Stimulated activated CD8-positive, alpha-beta memory T cell treated with anti-CD3 and anti-CD28 coated beads, Interleukin-4, amount 100 ng/mL, for 4 hours (primary cell): ENCODE results near the gene GALC.
"Not testable (repeated sequence)": the region's sequence is repeated elsewhere in the genome, so short reads cannot be mapped to it uniquely, and the experiment has no call there.

ENCODE experiments used
- DNase-seq, 2 donors: peaks; one replicate each; pipeline ENCODE4 v3.0.0-alpha.2; 2020; ENCODE audit warnings: low read depth in 2 of 2, low spot score in 1 of 2

GALC gene

DNA sequence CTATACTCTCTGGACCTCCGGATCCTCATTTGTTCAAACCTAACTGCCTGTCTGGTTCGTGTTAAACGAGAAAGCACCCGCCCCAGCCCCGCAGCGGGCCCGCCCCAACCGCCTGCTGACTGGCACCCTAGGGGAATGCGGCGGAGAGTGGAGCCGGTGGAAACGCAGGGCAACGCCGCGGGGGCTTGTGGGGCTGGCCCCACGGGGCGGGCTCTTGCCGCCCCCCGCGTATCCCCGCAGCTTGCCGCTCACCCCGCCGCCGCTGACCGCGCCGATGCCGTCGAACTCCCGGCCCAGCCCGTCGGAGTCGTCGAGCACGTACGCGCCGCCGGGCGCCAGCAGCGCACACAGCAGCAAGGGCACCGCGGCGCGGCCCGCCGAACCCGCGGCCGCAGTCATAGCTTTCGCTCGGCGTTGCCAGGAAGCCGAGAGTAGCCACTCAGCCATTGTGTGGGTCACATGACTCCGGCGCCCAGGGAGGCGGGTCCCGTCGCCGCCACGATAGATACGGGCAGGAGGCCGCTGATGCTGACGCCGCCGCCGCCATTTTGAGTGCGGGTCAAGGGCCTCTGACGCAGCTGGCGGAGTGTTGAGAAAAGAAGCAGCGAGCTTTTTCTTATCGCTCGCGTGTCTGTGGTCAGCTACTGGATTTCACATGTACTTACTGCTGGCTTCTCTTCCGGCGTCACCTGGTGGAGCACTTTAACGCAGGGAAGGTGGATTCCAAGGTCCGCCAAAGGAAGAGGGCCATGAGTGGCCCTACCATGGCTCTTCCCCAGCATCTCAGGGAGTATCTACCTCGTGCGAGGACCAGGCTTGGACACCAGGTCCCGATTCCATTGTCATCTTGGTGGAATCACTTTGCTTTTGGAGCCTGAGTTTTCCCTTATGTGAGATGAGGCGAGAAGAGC is at the start of gene GALC:
TSS of gene GALC (minus strand) at position 465 of the 911 bp plus-strand sequence. CDS start at position 447, 18 bp downstream.
- DNase-seq = peak; percentile 87 to 92

DNA sequence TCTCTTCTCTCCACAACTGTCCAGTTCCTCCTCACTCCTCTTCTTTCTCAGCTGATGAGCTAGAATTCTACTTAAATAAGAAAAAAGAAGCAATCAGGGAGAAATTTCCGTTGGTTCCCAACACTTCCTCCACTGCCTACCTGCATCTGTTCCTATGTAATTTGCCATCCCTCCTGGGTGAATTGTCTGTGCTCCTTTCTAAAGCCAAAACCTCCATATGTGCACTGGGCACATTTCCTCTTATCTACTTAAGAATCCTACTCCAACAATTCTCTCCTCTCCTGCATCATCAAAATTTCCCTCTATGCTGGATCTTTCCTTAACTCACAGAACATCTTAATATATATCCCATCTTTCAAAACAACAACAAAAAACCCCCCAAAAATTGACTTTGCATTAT is 47.2 kb upstream of the GALC start:
- no peak for DNase-seq

DNA sequence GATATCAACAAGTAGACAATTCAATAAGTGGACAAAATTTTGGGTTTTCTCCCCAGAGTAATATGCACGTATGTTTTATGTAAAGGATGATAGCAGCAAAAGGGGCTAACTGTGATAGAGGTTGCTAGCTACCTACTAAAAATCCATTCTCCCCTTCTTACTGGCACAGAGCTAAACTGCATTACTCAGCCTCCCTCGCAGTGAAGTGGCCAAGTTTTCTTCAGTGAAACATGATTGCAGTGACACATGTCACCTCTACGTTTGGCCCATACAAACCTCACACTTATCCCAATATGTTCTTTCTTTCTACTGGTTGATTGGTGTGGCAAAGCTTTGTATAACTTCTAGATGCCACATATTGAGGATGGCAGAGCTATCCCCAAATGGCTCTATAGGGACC is 46.2 kb upstream of the GALC start:
- no peak for DNase-seq

DNA sequence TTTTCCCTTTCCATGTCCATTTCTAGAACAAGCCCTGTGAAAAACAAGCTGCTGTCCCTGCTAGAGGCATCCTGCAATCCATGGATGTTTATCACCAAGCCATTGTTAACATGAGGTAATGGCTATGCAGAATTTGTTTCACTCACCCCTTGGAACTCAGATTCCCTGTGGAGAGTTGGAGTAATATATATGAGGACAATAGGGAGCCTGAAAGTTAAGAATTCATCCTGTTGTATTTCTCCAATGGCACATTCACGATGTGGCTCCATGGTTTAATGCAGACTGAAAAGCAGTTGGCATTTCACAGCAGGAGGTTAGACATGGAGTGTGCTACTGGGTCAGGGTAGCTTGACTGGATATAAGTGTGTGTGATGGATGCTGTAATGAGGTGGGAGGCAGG is 44.3 kb upstream of the GALC start:
- DNase-seq = no peak

DNA sequence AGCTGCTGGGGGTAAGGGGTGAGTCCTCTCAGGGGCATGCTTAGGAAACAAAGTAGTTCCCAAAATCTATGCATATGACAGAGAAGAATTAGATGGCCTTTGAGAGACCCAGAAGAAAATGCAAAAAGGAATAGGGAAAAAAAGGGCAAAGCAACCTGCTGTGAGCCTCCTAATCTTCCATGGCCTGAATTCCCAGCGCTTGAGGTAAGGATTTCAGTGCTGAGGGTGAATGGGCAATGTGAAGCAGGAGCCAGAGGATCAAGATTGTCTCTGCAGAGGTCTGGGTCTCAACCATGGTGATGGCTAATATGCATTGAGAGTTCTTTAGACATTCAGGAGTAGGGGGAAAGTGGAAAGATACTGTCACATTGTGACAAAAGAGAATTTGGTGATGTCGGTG is 43.4 kb upstream of the GALC start:
- no peak for DNase-seq

DNA sequence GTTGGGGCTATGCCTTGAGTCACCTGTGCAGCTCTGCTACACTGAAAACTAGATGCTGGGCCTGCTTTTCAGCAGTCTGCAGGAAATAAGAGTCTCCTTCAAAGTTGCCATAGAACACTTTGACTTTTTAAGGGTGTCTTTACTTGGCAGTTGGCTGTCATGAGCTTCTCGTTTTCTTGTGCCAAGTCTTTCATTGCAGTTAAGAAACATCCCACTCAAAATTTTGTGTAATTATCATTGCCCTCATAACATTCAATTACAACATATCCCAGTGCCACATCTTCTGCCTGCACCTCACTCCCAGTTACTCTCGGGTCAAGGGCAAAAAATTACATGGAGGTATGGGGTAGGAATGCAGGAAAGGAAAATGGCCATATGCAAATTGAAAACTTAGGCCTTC is 41.1 kb upstream of the GALC start:
- DNase-seq = no peak

DNA sequence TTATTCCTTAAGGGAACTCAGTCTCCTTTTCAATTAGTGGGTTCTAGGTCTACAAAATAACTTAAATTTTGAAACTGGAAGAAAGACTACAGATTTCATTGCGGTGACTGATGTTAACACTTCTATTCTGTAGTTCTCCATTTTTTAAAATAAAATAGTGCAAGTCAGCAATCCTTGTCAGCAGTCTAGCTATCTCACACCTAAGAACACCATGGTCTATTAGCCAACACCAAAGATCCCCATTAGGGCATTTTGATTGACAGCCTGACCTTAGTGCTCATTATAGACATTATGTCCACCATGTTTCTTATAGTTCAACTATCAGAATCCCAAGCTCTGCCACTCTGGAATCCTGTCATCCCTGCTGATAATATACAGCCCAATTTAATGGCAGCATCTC is 39.4 kb upstream of the GALC start:
- DNase-seq = no peak

DNA sequence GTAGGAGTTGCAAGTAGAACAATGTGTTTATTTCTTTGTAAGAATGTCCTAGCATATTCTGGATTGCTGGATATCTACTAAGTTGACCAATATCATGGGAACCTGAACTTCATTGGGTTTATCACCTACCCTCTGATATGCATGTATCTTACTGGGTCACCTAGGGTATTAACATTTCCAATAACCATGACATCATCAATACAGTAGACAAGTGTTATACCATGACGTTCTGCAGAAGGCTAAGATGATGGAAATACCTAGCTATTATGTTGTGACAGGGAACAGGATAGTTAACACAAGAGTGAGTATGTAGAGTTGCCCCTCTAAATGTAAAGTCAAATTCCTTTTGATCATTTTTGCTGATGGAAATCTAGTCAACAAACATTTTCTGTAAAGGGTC is 37.9 kb upstream of the GALC start:
- DNase-seq = no peak

DNA sequence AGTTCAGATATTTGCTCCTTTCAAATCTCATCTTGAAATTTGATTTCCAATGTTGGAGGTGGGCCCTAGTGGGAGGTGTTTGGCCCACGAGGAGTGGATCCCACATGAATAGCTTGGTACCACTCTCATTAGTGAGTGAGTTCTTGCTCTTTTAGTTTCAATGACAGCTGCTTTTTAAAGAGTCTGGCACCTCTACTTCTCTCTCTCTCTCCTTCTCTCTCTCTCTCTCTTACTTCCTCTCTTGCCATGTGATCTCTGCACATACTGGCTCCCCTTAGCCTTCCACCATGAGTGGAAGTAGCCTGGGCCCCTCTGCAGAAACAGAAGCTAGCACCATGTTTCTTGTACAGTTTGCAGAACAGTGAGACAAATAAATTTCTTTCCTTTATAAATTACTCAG is 37.1 kb upstream of the GALC start:
- DNase-seq = no peak

DNA sequence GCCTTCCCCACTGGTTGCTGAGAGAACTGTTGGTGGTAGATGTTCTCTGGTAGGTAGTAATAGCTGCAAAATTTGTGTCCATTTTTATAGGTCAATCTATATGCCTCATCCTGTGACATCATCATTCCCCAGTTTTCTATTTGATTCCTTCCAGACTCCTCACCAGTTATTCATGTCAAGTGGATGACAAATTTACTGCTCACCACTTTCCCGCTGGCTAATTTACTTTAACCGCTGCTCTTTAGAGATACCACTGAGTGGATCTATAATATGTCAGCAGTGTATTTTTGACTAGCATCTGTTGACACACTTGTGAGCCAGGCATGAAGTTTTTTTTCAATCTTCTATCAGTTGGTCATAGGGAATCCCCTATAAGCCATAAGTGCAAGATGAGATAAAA is 36.5 kb upstream of the GALC start:
- no peak for DNase-seq

DNA sequence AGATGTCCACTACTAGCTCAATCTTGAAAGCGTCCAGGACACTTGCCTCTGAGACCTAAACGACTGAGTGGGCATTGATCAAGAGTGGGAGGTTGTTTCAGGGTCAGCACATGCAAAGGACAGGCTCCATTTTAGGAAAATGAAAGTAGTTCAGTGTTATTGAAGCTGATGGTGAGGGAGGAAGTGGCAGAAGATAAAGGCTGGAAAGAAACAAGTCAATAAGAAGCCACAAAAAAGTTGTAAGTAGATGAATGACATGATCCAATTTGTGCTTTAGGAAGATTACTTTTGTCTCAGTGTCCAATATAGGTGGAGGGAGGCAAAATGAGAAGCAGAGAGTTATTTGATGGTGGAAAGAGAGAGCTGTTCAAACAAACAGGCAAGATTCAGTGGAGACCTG is 33.9 kb upstream of the GALC start:
- no peak for DNase-seq

DNA sequence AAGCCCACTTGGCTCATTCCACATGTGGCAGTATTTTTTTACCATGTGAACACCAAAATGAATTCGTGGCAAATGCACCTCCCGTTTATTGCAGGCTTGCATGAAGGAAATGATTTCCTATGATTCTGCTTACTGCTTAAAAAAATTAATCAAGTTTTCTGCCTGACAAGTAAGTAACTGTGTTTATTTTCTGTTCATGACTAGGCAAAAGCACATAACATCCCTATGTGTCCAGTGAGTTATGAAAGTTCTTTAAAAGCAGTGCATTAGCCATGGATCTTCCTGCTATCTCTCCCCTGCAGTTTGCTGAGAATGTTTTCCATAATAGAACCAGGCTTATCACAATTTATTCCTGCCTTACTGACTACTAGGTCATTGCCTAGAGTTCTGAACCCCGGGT is 32.3 kb upstream of the GALC start:
- no peak for DNase-seq

DNA sequence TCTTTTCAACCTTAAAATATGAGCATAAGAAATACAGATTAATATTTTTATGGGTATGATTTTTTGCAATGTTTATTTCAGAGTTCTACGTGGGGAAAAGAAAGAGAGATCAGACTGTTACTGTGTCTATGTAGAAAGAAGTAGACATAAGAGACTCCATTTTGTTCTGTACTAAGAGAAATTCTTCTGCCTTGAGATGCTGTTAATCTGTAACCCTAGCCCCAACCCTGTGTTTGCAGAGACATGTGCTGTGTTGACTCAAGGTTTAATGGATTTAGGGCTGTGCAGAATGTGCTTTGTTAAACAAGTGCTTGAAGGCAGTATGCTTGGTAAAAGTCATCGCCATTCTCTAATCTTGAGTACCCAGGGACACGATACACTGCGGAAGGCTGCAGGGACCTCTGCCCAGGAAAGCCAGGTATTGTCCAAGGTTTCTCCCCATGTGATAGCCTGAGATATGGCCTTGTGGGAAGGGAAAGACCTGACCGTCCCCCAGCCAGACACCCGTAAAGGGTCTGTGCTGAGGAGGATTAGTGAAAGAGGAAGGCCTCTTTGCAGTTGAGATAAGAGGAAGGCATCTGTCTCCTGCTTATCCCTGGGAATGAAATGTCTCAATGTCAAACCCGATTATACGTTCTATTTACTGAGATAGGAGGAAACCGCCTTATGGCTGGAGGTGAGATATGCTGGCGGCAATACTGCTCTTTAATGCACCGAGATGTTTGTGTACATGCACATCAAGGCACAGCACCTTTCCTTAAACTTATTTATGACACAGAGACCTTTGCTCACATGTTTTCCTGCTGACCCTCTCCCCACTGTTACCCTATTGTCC is 31.5 kb upstream of the GALC start:
- not testable (repeated sequence) for DNase-seq

DNA sequence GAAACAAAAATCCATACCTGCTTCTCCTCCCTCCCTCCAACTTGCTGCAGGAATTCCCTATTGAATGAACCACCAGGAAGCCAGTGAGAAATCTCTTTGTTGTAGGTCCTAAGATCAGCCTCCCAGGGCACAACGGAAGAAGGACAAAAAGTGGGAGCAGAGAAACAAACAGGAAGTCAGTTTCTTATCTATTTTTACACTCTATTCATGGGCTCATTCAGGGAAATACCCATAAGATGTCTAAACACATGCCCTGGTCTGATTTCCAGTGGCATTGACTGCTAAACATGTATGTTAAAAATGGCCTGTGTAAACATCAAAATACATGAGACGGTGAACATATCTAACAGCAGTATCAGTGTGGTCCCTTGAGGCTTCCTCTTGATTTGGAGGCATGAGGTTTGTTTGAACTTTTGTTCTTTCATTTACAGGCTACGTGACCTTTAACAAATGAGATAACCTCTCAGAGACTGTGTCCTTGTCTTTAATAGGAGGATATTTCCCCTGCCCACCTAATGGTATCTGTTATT is 30.7 kb upstream of the GALC start:
- no peak for DNase-seq

DNA sequence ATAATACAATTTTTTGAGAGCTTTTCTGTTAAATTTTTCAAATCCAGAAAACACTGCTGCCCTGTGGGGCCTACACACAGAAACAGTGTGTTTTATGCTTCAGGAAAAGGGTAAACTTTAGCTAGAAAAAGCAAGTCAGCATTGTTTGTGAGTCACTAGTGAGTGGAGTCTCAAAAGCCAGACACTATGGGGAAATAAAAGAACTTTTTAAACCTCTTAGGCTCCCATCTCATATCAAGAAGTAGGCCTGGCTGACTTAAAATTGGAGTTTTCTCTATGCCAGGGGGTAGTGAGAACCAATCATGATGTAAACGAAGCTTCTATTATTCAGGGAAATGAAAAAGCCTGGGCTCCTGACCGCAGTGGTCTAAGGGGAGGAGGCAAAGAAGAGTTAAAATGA is 24.6 kb upstream of the GALC start:
- DNase-seq = no peak

DNA sequence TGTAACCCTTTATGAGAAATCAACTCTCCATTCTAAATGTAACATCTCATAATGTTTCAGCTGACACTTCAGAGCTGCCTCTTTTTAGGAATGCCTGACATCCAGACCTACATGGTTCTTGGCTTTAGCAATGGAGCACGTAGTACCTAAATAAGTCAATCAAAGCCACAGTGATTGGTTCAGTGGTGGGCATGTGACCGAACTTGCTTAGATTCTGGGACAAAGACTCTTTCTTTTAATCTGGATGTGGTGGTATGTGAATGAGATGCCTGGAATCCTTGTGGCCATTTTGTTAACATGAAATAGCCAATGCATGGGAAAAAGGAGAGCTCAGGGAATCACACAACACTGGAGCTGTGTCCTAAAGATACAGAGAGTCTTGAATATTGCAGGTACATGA is 23.8 kb upstream of the GALC start:
- DNase-seq = no peak

DNA sequence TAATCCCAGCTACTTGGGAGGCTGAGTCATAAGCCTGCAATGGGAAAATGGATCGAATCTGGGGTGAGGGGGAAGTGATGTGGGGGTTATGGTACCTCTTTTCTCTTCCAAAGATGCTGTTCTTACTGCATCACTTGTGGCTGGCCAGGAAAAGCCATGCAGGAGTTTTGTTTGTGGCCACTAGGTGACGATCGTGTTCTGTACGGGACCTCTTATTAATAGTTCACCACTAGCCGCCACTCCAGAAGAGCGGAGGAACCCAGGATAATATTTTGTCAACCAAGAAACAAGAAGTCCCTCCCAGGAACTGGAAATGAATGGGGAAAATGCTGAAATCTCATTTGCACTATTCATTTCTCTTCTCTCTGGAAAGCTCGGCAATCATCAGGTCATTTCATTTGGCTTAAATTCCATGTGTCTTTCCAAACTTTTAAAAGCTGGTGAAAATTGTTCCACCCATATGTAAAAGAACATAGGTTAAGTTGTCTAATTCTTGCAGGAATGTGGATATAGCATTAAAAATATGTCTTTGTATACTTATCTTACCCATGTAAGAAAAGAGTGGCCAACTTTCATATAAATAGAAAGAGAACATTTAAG is 20.9 kb upstream of the GALC start:
- no peak for DNase-seq

DNA sequence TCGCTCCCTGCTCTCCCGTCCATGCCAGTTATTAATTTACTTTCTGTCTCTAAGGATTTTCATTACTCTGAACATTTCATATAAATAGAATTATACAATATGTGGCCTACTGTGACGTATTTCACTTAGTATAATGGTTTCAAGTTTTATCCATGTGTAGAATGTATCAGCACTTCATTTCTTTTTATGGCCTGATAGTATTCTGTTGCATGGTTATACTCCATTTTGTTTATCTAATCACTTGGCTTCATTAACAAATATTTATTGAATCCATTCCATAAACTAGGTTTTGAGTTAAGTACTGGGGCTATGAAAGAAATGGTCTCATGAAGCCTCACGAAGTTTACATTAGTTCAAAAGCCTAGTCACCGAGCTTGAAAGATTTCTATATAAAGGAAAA is 19.5 kb upstream of the GALC start:
- no peak for DNase-seq

DNA sequence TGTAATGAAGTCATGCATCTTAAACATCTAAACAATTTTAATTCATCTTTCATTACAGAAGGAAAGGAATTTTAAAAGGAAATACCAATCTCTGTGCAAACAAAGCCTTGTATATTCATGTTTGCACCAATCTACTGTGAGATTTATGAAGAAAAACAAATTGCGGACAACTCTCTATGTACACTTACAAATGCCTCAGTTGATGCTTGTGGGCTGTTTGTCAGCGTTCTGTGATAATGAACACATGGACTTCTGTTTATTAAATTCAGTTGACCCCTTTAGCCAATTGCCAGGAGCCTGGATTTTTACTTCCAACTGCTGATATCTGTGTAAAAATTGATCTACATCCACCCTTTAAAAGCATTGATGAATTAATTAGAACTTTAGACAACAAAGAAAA is 17.3 kb upstream of the GALC start:
- no peak for DNase-seq

DNA sequence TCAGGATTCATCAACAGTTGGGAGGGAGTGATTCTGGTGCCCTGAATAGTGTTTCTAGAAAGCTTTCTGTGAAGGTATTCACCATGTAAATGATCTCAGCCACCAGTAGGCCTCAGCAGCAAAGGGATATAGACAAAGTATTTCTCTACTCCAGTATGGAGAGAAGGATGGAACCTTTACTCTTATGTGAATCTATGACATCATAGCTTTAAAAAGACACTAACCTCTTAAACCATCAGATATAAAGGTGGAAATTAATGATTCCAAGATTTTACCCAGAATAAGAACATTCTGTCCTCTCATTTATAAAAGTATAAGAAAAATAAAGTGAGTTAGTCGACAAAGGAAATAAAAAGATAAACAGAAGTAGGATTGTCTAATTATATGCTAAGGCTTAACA is 16.5 kb upstream of the GALC start:
- no peak for DNase-seq

DNA sequence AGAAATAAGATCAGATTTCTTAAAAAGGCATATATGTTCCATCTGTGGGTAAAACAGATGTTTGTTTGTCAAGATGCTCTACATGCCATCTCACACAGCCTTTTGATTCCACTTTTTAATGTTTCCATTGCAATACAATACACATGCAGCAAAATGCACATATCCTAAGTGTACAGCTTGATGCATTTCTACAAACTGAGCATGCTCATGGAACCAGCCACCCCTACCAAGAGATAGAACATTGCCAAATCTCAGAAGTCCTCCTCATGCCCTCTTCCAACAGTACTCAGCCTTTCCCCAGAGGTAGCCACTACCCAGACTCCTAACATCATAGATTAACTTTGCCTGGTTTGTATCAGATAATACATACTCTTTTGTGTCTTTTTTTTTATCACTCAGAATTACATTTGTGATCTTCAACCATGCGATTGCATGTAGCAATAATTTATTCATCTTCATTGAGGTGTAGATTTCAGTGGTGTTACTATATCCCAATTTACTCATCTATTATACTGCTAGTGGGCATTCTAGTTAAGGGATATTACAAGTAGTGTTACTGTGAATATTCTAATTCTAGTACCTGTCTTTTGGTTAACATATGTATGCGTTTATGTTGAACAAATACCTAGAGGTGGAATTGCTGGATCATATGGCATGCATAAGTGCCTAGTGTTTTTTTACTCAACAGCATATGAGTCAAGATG is 15.2 kb upstream of the GALC start:
- no peak for DNase-seq
